Stomach (tissue), 9 donors: ENCODE measurements around the gene GHRHR. TPM values are rescaled to one million over a fixed set of nuclear protein-coding genes. Genes with fewer than 3 reads are reported as not detected.

ENCODE experiments used
- DNase-seq, 2 donors: peaks; one replicate each; pipeline versions ENCODE4 v3.0.0 to v3.0.0-alpha.2; 2013 to 2019
- H3K27ac ChIP-seq, 5 donors: fragments of 200-600 bp in 4 of 5; sonication (generic) in 4 of 5; one replicate each; pipeline ENCODE4 v1.5.1; 2013 to 2019; ENCODE audit warnings: mild to moderate bottlenecking in 1 of 5, moderate library complexity in 1 of 5
- H3K27me3 ChIP-seq, 3 donors: fragments of 200-600 bp; sonication (generic); one replicate each; pipeline ENCODE4 v1.5.1; 2017 to 2019; ENCODE audit warnings: mixed run types in 1 of 3
- H3K36me3 ChIP-seq, 4 donors: fragments of 200-600 bp; sonication (generic); 1 replicate in 3 of 4; 2 replicates in 1 of 4; pipeline ENCODE4 v1.5.1; 2016 to 2019
- H3K4me1 ChIP-seq, 4 donors: fragments of 200-600 bp; sonication (generic); one replicate each; pipeline ENCODE4 v1.5.1; 2016 to 2019
- H3K4me3 ChIP-seq, 4 donors: fragments of 200-600 bp; sonication (generic) in 3 of 4; one replicate each; pipeline ENCODE4 v1.5.1; 2016 to 2019; ENCODE audit warnings: mild to moderate bottlenecking in 1 of 4
- H3K9me3 ChIP-seq, 4 donors: fragments of 200-600 bp; sonication (generic); one replicate each; pipeline ENCODE4 v1.5.1; 2016 to 2019
- EP300 ChIP-seq: sonication (generic); formaldehyde crosslinking; IDR thresholded peaks from one replicate; pipeline ENCODE4 v1.6.1; 2017; ENCODE audit warnings: antibody characterized with exemption
- POLR2A ChIP-seq, 4 donors: fragments of 450-650 bp; IDR thresholded peaks; one replicate each; pipeline ENCODE4 v1.6.1; 2016; ENCODE audit warnings: antibody characterized with exemption in 4 of 4, control low read depth in 2 of 4, mild to moderate bottlenecking in 1 of 4, moderate library complexity in 1 of 4
- POLR2AphosphoS5 ChIP-seq, 3 donors: sonication (generic); formaldehyde crosslinking; IDR thresholded peaks; one replicate each; pipeline ENCODE4 v1.6.1; 2016; ENCODE audit warnings: antibody characterized with exemption in 3 of 3
- WGBS, 5 donors: extraction: QIAGEN DNeasy Blood & Tissue Kit in 3 of 5; methylation state at CpG; one replicate each; pipeline versions ENCODE4 v1.1.5 to v1.1.7; 2013 to 2018; 5-methylcytosine and 5-hydroxymethylcytosine counted together
- intact Hi-C: fragments of 100-400 bp; cut with DNase I; formaldehyde crosslinking; loops from one replicate; pipeline ENCODE4 v1.15.1; 2023; ENCODE audit warnings: low total_unique reads
- polyA plus RNA-seq, 3 donors: library from polyadenylated mRNA; stranded (reverse); fragments of 200-250 nt; gene quantifications; one replicate each; pipeline ENCODE4 v1.2.3, GENCODE V29; 2013
- total RNA-seq, 5 donors: library from RNA; depleted of rRNA; stranded (reverse); fragments of >200 nt; gene quantifications; one replicate each; pipeline versions ENCODE4 v1.1.0 to v1.2.3, GENCODE V29; 2014 to 2016
- TF ChIP-seq, protein P1 (sequence below), 7 experiments: fragments of 450-650 bp in 4 of 7; fragments of 200-600 bp in 3 of 7; sonication (generic) in 3 of 7; IDR thresholded peaks; one replicate each; pipeline ENCODE4 v1.5.1; 2016 to 2019; ENCODE audit warnings: antibody characterized with exemption in 7 of 7, control low read depth in 2 of 7, mild to moderate bottlenecking in 1 of 7
- donor health status: healthy with polysubstance abuse.
- donor health status: Bipolar disorder and iron deficiency.
- donor health status: healthy.

The GHRHR gene
- total and polyA plus RNA-seq, 8 donors: 0.33 TPM; not detected in 7

DNA sequence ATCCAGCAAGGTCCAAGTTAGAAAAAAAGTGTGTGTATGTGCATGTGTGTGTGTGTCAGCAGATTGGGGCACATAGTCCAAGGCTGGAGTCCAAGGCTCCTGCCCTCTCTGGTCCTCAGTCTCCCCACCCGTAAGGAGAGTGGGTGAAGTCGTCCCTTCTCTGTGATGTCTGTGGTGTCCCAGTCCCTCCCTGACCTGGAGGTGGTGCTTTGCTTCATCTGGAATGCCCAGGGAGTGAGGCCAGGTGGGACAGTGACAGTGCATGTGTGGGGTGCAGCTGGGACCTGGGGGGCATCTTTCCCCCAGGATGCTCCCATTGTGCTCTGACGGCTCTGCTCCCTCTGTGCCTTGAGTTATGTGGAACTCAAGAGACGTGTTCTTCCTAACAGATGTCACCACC lies 34.1 kb upstream of the GHRHR start:
- Histone ChIP-seq H3K9me3 (peaks cover 0 to 9% (median 4%) of the 10 kb centered on the region in 4 donors), H3K36me3 (peaks cover 0 to 29% (median 5%) of the 10 kb centered on the region in 4 donors), H3K27ac (peak overlapping the region in 1 of 5 donors; percentile 65), H3K4me3 (no peak overlapping the region), H3K27me3 (no peaks in the 10 kb centered on the region), H3K4me1 (peaks cover 0 to 6% (median 0%) of the 10 kb centered on the region in 4 donors)
- WGBS, 5 donors: 79 to 95% (median 92%) methylated on average over 4 of the region's 4 CpGs
- DNase-seq: no peak
- intact Hi-C loops: no loop called here
- TF ChIP-seq EP300 (no peak), POLR2A (IDR thresholded peaks at IDR 0.05) (no peak), POLR2AphosphoS5 (IDR thresholded peaks at IDR 0.05) (no peak)
- TF ChIP-seq, protein P1, sequence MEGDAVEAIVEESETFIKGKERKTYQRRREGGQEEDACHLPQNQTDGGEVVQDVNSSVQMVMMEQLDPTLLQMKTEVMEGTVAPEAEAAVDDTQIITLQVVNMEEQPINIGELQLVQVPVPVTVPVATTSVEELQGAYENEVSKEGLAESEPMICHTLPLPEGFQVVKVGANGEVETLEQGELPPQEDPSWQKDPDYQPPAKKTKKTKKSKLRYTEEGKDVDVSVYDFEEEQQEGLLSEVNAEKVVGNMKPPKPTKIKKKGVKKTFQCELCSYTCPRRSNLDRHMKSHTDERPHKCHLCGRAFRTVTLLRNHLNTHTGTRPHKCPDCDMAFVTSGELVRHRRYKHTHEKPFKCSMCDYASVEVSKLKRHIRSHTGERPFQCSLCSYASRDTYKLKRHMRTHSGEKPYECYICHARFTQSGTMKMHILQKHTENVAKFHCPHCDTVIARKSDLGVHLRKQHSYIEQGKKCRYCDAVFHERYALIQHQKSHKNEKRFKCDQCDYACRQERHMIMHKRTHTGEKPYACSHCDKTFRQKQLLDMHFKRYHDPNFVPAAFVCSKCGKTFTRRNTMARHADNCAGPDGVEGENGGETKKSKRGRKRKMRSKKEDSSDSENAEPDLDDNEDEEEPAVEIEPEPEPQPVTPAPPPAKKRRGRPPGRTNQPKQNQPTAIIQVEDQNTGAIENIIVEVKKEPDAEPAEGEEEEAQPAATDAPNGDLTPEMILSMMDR (IDR thresholded peaks at IDR 0.05): no peak

DNA sequence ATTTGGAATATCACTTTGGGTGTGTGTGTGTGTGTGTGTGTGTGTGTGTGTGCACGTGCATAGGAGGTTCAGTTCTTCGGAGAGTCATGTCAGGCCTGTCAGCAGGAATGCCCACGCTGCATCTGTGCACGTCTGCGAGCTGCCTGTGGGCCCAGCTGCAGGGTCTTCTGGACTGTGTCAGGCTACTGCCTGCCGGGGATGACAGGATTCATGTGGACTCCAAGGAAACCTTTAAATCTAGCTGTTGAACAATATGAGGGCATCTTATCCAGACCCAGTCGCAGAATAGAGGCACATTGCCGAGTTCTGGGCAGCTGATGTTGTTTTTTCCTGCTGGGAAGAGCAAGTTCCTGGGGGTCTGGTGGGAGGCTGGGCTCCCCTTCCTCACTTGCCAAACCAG lies 33.1 kb upstream of the GHRHR start:
- intact Hi-C loops: no loop called here
- Histone ChIP-seq H3K4me3 (no peak overlapping the region), H3K36me3 (peaks cover 0 to 20% (median 0%) of the 10 kb centered on the region in 4 donors), H3K9me3 (peaks cover 0 to 9% (median 4%) of the 10 kb centered on the region in 4 donors), H3K27me3 (no peaks in the 10 kb centered on the region), H3K4me1 (peaks cover 0 to 6% (median 0%) of the 10 kb centered on the region in 4 donors), H3K27ac (peak overlapping the region in 1 of 5 donors; percentile 65)
- TF ChIP-seq POLR2AphosphoS5 (IDR thresholded peaks at IDR 0.05): peak in 1 of 3 donors; percentile 22
- TF ChIP-seq, protein P1 (IDR thresholded peaks at IDR 0.05): no peak
- 68 to 80% (median 79%) methylated on average over 7 to 8 of the region's 8 CpGs for WGBS, 5 donors
- DNase-seq: peak; percentile 17 to 82

DNA sequence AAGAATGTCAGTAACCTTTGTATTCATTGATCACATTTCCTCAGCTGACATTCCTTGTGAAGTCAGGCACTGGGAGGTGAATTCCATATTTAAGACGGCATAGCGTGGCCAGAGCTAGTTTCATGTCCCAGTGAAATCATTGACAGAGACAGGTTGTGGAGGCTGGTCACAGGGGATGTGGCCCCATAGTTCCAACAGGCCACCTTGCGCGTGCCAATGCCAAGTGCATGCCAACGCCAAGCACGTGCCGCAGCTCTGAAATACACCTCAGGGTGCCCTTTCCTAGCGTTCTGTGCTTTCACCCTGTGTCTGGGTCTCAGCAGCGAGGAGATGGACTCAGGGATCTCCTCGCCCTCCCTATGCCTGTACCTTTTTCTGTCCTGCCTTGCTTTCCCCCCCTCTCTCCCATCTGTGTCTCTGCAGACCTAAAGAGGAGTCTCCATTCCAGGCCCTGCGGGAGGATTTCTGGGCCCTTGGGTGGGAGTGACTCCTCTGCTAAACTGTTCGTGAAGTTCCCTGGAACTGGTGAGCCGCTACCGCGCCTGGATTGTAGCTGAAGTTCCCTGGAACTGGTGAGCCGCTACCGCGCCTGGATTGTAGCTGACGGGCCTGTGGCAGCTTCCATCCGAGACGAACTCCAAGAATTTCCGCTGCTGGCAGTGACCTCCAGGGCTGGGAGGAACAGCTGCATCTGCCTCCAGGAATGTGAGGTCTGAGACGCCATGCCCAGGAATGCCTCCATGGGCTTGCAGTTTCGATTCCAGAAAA lies 32.4 kb upstream of the GHRHR start:
- 80 to 93% (median 89%) methylated on average over 24 of the region's 24 CpGs for WGBS, 5 donors
- Histone ChIP-seq H3K4me3 (no peak overlapping the region), H3K27me3 (no peaks in the 10 kb centered on the region), H3K4me1 (peaks cover 0 to 6% (median 0%) of the 10 kb centered on the region in 4 donors), H3K36me3 (peaks cover 0 to 13% (median 0%) of the 10 kb centered on the region in 4 donors), H3K27ac (peak overlapping the region in 1 of 5 donors; percentile 65), H3K9me3 (peaks cover 0 to 9% (median 4%) of the 10 kb centered on the region in 4 donors)
- peak; percentile 16 to 44 for DNase-seq
- TF ChIP-seq, protein P1 (IDR thresholded peaks at IDR 0.05): no peak
- TF ChIP-seq POLR2AphosphoS5 (IDR thresholded peaks at IDR 0.05) (no peak), EP300 (no peak), POLR2A (IDR thresholded peaks at IDR 0.05) (no peak)
- intact Hi-C loops: no loop called here

DNA sequence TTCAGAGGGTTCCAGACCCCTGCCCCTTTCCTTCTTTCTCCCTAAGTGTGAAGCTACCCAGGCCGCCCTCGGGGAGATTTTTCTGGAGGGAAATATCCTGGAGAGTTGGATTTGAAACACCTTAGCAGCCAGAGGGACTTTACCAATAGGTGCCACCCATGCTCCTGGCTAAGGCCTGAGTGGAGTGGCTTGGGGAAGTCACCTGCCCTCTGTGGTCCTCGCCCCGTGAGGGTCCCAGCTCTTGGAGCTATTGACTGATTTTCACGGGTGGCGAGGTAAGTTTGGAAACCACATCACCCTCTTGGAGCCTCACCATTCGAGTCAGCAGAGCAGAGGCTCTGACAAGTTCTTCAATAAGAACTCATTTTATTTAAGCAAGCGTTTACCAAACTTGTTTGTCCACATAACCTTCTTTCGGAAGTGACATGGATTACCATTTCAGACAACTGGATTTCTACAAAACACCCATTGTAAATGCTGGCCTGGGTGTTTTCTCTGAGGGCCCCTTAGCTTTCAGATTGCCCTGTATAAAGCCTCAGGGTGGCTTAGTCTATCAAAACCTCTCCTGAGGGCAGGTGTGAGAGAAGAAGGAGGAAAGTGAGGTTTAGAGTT lies 31.7 kb upstream of the GHRHR start:
- H3K27ac ChIP-seq: peak overlapping the region in 1 of 5 donors; percentile 65
- no peak overlapping the region for H3K4me3 ChIP-seq
- WGBS, 5 donors: 81 to 92% (median 86%) methylated on average over 9 of the region's 9 CpGs
- intact Hi-C loops: no loop called here
- peaks cover 0 to 6% (median 0%) of the 10 kb centered on the region in 4 donors for H3K36me3 ChIP-seq
- peaks cover 0 to 6% (median 0%) of the 10 kb centered on the region in 4 donors for H3K4me1 ChIP-seq
- DNase-seq: no peak
- H3K9me3 ChIP-seq: peaks cover 0 to 6% (median 2%) of the 10 kb centered on the region in 4 donors
- TF ChIP-seq, protein P1 (IDR thresholded peaks at IDR 0.05): no peak
- TF ChIP-seq POLR2AphosphoS5 (IDR thresholded peaks at IDR 0.05): no peak
- TF ChIP-seq POLR2A (IDR thresholded peaks at IDR 0.05): no peak
- TF ChIP-seq EP300: no peak
- no peaks in the 10 kb centered on the region for H3K27me3 ChIP-seq
